GM21390 (cell line): ENCODE measurements around the gene BCAS3.

Source experiments
- ATAC-seq: cut with Tn5 transposase; IDR thresholded peaks from one replicate; pipeline ENCODE4 v1.9.1; 2021; ENCODE audit not compliant: unreplicated experiment

Gene BCAS3

GRCh38 chr17:61267847-61268246 lies 590.2 kb downstream of the BCAS3 start:
- ATAC-seq: no peak

- ATAC-seq: no peak
These were observed 597.7 kb downstream of the BCAS3 start for GRCh38 chr17:61275395-61275794.

- ATAC-seq: no peak
These were observed 599.2 kb downstream of the BCAS3 start for GRCh38 chr17:61276806-61277205.

- ATAC-seq: no peak
These were observed 602.0 kb downstream of the BCAS3 start for GRCh38 chr17:61279476-61280145.

GRCh38 chr17:61280338-61280737 lies 602.7 kb downstream of the BCAS3 start:
- no peak for ATAC-seq

- ATAC-seq: no peak
These were observed 603.2 kb downstream of the BCAS3 start for GRCh38 chr17:61280851-61281250.

GRCh38 chr17:61282377-61282776 lies 604.7 kb downstream of the BCAS3 start:
- ATAC-seq: no peak

GRCh38 chr17:61283043-61283442 lies 605.4 kb downstream of the BCAS3 start:
- ATAC-seq: no peak

- no peak for ATAC-seq
These were observed 606.5 kb downstream of the BCAS3 start for GRCh38 chr17:61284174-61284573.

GRCh38 chr17:61284746-61285145 lies 607.1 kb downstream of the BCAS3 start:
- ATAC-seq: no peak

- no peak for ATAC-seq
These were observed 608.1 kb downstream of the BCAS3 start for GRCh38 chr17:61285526-61286320.

GRCh38 chr17:61286449-61286848 lies 608.8 kb downstream of the BCAS3 start:
- no peak for ATAC-seq

GRCh38 chr17:61289408-61290385 lies 612.0 kb downstream of the BCAS3 start:
- ATAC-seq: no peak

GRCh38 chr17:61291451-61292285 lies 614.0 kb downstream of the BCAS3 start:
- ATAC-seq: no peak

GRCh38 chr17:61294286-61294685 lies 616.6 kb downstream of the BCAS3 start:
- no peak for ATAC-seq

GRCh38 chr17:61294777-61295176 lies 617.1 kb downstream of the BCAS3 start:
- ATAC-seq: no peak

- ATAC-seq: no peak
These were observed 618.4 kb downstream of the BCAS3 start for GRCh38 chr17:61296058-61296457.

GRCh38 chr17:61299517-61300513 lies 622.2 kb downstream of the BCAS3 start:
- ATAC-seq: no peak
